Kidney (tissue), 14 donors: ENCODE data around the gene MEGF11. TPM values are rescaled to one million over a fixed set of nuclear protein-coding genes. Genes with fewer than 3 reads are reported as not detected.

Experiments used
- DNase-seq, 5 donors: peaks; one replicate each; pipeline ENCODE4 v3.0.0-alpha.2; 2013 to 2020
- FAIRE-seq: peaks from 2 replicates; lab custom pipeline; 2012; peaks lifted over from hg19 to GRCh38; lab: Jason Lieb, UNC
- H3K27ac ChIP-seq, 2 donors: one replicate each; pipeline ENCODE4 v1.7.0; 2013; ENCODE audit warnings: low read depth in 2 of 2, low read length in 2 of 2, inconsistent platforms in 1 of 2
- H3K27me3 ChIP-seq: one replicate; pipeline ENCODE4 v1.7.1; 2013; ENCODE audit warnings: low read length, inconsistent platforms; ENCODE audit not compliant: control insufficient read depth, insufficient read depth
- H3K36me3 ChIP-seq, 3 donors: one replicate each; pipeline versions ENCODE4 v1.7.0 to v1.7.1; 2013; ENCODE audit warnings: low read length in 3 of 3, control low read depth in 1 of 3, inconsistent platforms in 1 of 3; ENCODE audit not compliant: insufficient read depth in 3 of 3, control insufficient read depth in 2 of 3
- H3K4me1 ChIP-seq, 3 donors: one replicate each; pipeline versions ENCODE4 v1.7.0 to v1.7.1; 2013; ENCODE audit warnings: low read length in 3 of 3, inconsistent platforms in 1 of 3, low read depth in 1 of 3; ENCODE audit not compliant: control insufficient read depth in 2 of 3, insufficient read depth in 2 of 3
- H3K4me3 ChIP-seq, 3 donors: one replicate each; pipeline versions ENCODE4 v1.7.0 to v1.8.1; 2013; ENCODE audit warnings: low read length in 3 of 3, control low read depth in 1 of 3, inconsistent platforms in 1 of 3
- H3K9ac ChIP-seq, 3 donors: one replicate each; pipeline versions ENCODE4 v1.7.0 to v1.7.1; 2013; ENCODE audit warnings: low read length in 3 of 3, control low read depth in 1 of 3, inconsistent platforms in 1 of 3
- H3K9me3 ChIP-seq, 3 donors: one replicate each; pipeline versions ENCODE4 v1.7.0 to v1.7.1; 2013; ENCODE audit warnings: low read length in 3 of 3, control low read depth in 1 of 3, inconsistent platforms in 1 of 3; ENCODE audit not compliant: control insufficient read depth in 2 of 3, insufficient read depth in 1 of 3
- intact Hi-C: fragments of 100-400 bp; cut with DNase I; formaldehyde crosslinking; loops from one replicate; pipeline ENCODE4 v1.11.1; 2022
- polyA plus RNA-seq: library from polyadenylated mRNA; stranded (reverse); fragments of 350-450 nt; fragmentation: Illumina TruSeq; extraction: RNeasy Lipid Tissue Mini Kit (QIAGEN cat#74804); gene quantifications from one replicate; pipeline ENCODE4 v1.2.3, GENCODE V29; 2014; ENCODE audit warnings: low read depth, low replicate concordance; ENCODE audit not compliant: insufficient read depth
- total RNA-seq: library from RNA; stranded (reverse); fragmentation: NEBNext Ultra II Directional; extraction: Animal tissue kit (Norgen Biotek cat#: 25700); gene quantifications from one replicate; pipeline ENCODE4 v1.2.1, GENCODE V29; 2021
- TF ChIP-seq, protein P1 (sequence below): IDR thresholded peaks from 3 replicates; pipeline ENCODE4 v1.5.1; 2012; ENCODE audit warnings: mild to moderate bottlenecking, moderate library complexity, borderline replicate concordance; ENCODE audit not compliant: insufficient read depth; ENCODE audit errors: extremely low read depth
- donor health status: control.
- donor health status: control.
- donor health status: control.
- donor health status: control.
- donor health status: control.
- donor health status: DM: yes; HTN: yes; CAD: no.
- donor health status: Normal renal cell carcinoma (clear cell type).

MEGF11 gene
- total and polyA plus RNA-seq, 2 donors from 2014 or later: 10.4 to 41.8 TPM

GRCh38 chr15:66063147-66063546, 190.4 kb downstream of the MEGF11 start:
- intact Hi-C loops: no loop called here
- no peak overlapping the region for H3K4me3 ChIP-seq
- H3K9ac ChIP-seq: no peak overlapping the region
- H3K9me3 ChIP-seq: no peaks in the 10 kb centered on the region
- H3K4me1 ChIP-seq: no peaks in the 10 kb centered on the region
- DNase-seq: no peak
- TF ChIP-seq, protein P1, sequence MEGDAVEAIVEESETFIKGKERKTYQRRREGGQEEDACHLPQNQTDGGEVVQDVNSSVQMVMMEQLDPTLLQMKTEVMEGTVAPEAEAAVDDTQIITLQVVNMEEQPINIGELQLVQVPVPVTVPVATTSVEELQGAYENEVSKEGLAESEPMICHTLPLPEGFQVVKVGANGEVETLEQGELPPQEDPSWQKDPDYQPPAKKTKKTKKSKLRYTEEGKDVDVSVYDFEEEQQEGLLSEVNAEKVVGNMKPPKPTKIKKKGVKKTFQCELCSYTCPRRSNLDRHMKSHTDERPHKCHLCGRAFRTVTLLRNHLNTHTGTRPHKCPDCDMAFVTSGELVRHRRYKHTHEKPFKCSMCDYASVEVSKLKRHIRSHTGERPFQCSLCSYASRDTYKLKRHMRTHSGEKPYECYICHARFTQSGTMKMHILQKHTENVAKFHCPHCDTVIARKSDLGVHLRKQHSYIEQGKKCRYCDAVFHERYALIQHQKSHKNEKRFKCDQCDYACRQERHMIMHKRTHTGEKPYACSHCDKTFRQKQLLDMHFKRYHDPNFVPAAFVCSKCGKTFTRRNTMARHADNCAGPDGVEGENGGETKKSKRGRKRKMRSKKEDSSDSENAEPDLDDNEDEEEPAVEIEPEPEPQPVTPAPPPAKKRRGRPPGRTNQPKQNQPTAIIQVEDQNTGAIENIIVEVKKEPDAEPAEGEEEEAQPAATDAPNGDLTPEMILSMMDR: no peak
- H3K36me3 ChIP-seq: no peaks in the 10 kb centered on the region
- H3K27ac ChIP-seq: no peak overlapping the region
- FAIRE-seq: no peak
- no peaks in the 10 kb centered on the region for H3K27me3 ChIP-seq

DNA sequence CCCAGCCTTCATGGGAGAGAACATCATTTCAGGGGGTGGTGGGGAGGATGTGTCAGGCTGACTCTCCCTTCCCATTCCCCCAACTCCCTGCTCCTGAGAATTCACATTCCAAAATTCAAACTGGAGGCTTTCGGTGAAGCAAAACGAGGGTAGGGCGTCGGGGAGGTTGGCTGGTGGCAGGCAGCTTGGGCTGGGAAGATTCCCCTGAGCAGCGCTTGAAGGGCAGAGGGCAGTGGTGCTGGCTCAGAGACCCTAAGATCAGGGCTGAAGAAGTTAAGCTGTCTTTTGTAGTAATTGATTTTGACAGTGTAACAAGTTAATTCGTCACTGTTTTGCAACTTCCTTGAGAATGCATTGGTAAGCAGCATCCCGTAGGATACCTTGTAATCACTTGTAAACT, 196.5 kb downstream of the MEGF11 start:
- no peak overlapping the region for H3K27ac ChIP-seq
- DNase-seq: peak in 1 of 5 donors; percentile 33
- no peaks in the 10 kb centered on the region for H3K4me1 ChIP-seq
- H3K36me3 ChIP-seq: no peaks in the 10 kb centered on the region
- intact Hi-C loops: no loop called here
- no peak overlapping the region for H3K4me3 ChIP-seq
- no peaks in the 10 kb centered on the region for H3K27me3 ChIP-seq
- TF ChIP-seq, protein P1: no peak
- no peak for FAIRE-seq
- H3K9ac ChIP-seq: no peak overlapping the region
- H3K9me3 ChIP-seq: no peaks in the 10 kb centered on the region

DNA sequence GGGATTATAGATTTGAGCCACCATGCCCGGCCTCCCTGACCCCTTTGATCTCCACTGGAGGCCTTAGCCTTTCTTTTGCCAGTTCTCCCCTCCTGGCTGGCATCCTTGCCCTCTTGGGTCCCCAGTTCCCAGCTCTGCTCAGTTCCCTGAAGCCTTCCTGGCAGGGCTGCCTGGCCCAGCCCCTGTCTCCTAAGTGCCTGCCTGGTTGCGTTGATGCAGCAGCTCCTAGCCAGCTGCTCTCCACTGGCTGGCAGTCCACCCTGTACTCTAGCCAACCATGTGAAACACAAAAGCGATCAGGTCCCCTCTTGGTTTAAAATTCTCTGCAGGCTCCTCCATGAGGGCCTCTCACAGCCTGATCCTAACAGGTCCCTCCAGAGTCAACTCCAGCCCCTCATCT, 199.6 kb downstream of the MEGF11 start:
- Histone ChIP-seq H3K27me3 (no peaks in the 10 kb centered on the region), H3K9me3 (no peaks in the 10 kb centered on the region), H3K4me3 (no peak overlapping the region), H3K27ac (no peak overlapping the region), H3K9ac (no peak overlapping the region), H3K36me3 (no peaks in the 10 kb centered on the region), H3K4me1 (no peaks in the 10 kb centered on the region)
- intact Hi-C loops: no loop called here
- TF ChIP-seq, protein P1: no peak
- DNase-seq (no peak), FAIRE-seq (no peak)

- no peak for DNase-seq
- TF ChIP-seq, protein P1: no peak
- no peak for FAIRE-seq
These were observed 201.7 kb downstream of the MEGF11 start for GRCh38 chr15:66051833-66052232.

More at GRCh38 chr15:66051833-66052232, 201.7 kb downstream of the MEGF11 start:
- Histone ChIP-seq H3K36me3 (no peaks in the 10 kb centered on the region), H3K4me1 (no peaks in the 10 kb centered on the region), H3K9me3 (no peaks in the 10 kb centered on the region), H3K4me3 (no peak overlapping the region), H3K27me3 (no peaks in the 10 kb centered on the region), H3K27ac (no peak overlapping the region), H3K9ac (no peak overlapping the region)
- intact Hi-C loops: no loop called here
